WTC11 (cell line): ENCODE data around the gene CEBPE.

Experiments
- AFF4 ChIP-seq: sonication (generic); formaldehyde crosslinking; IDR thresholded peaks from 2 replicates; pipeline ENCODE4 v1.8.1; 2023; ENCODE audit warnings: mild to moderate bottlenecking, missing genetic modification reagents, borderline replicate concordance
- CBFB ChIP-seq: sonication (generic); formaldehyde crosslinking; IDR thresholded peaks from 2 replicates; pipeline ENCODE4 v1.8.1; 2022; ENCODE audit warnings: mild to moderate bottlenecking, low read depth, missing genetic modification reagents
- CDX4 ChIP-seq: fragments of 250-450 bp; sonication (Bioruptor Pico); IDR thresholded peaks from 2 replicates; pipeline ENCODE4 v1.9.0; 2021; ENCODE audit warnings: moderate library complexity, mild to moderate bottlenecking, inconsistent platforms, borderline replicate concordance
- CTCF ChIP-seq: fragments of 200-600 bp; IDR thresholded peaks from 2 replicates; pipeline ENCODE4 v1.8.0; 2022; ENCODE audit warnings: antibody characterized with exemption
- EMX1 ChIP-seq: fragments of 250-450 bp; sonication (Bioruptor Pico); IDR thresholded peaks from 2 replicates; pipeline ENCODE4 v1.8.0; 2021; ENCODE audit warnings: mild to moderate bottlenecking
- GABPB1 ChIP-seq: sonication (generic); formaldehyde crosslinking; IDR thresholded peaks from 2 replicates; pipeline ENCODE4 v1.8.1; 2023; ENCODE audit warnings: mild to moderate bottlenecking, missing genetic modification reagents
- HMGXB4 ChIP-seq: sonication (generic); formaldehyde crosslinking; IDR thresholded peaks from 2 replicates; pipeline ENCODE4 v1.8.1; 2023; ENCODE audit warnings: mild to moderate bottlenecking, moderate library complexity, missing genetic modification reagents
- JUN ChIP-seq: sonication (generic); formaldehyde crosslinking; IDR thresholded peaks from 2 replicates; pipeline ENCODE4 v1.8.0; 2023; ENCODE audit warnings: mild to moderate bottlenecking, missing genetic modification reagents
- STAT6 ChIP-seq: sonication (generic); formaldehyde crosslinking; conservative IDR thresholded peaks from 2 replicates; pipeline ENCODE4 v1.8.1; 2023; ENCODE audit warnings: mild to moderate bottlenecking, low read depth, missing genetic modification reagents, moderate library complexity

DNA sequence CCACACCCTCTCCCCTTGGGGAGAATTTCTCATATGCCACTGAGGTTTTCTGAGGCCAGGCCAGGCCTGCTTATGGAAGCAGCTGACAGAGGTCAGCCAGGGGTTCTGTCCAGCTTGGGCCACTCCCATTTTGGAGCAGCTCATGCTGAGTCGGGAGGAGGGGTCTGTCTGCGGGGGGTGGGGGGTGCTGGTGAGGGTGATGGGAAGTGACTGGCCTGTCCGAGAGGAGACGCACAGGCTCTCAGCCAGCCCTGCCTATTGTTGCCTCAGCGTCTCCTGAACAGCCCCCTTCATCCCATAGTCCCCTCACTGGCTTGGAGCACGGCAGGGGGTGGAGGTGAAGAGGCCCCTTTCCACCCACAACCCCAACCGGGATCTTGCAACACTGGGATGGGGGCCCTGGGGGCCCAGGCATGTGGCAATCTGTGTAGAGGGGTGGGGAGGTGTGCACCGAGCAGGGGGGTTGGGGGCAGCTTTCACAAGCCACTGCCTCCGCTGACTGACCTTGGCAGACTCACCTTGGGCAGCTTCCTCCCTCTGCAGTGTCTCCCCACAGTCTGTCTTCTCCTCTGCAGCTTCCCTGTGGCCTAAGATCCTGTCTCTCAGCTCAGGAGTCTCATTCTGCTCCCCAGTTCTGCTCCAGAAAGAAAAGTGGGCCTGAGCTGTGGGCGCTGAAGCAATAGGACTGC, 5.5 kb downstream of the CEBPE start:
- no peak for TF ChIP-seq CTCF
- no peak for TF ChIP-seq CBFB (CRISPR knock-in tag)
- TF ChIP-seq AFF4 (CRISPR knock-in tag) = no peak
- no peak for TF ChIP-seq GABPB1
- TF ChIP-seq JUN = no peak
- TF ChIP-seq STAT6 (CRISPR knock-in tag) = no peak
- TF ChIP-seq HMGXB4 = no peak
- TF ChIP-seq CDX4 (CRISPR knock-in tag) = no peak
- no peak for TF ChIP-seq EMX1 (CRISPR knock-in tag)
